K562 (cell line): ENCODE measurements around the gene SLC40A1. TPM values are rescaled to one million over a fixed set of nuclear protein-coding genes. Genes with fewer than 3 reads are reported as not detected.

Experiments
- HNRNPL ChIP-seq: fragments of 200-400 bp; formaldehyde crosslinking; IDR thresholded peaks from 2 replicates; pipeline ENCODE4 v1.6.1; 2017; ENCODE audit warnings: low read depth, mild to moderate bottlenecking, low read length
- MGA ChIP-seq: fragments of 450-650 bp; IDR thresholded peaks from 2 replicates; pipeline ENCODE4 v1.6.1; 2016; ENCODE audit warnings: mild to moderate bottlenecking, moderate library complexity
- MYC ChIP-seq, 2 experiments: fragments of 250-450 bp in 1 of 2; sonication (Bioruptor Pico) in 1 of 2; IDR thresholded peaks; 2 replicates each; pipeline versions ENCODE4 v1.5.1 to v1.6.1; 2012 to 2021; ENCODE audit warnings: low read depth in 2 of 2, borderline replicate concordance in 1 of 2, improper control_type of control experiment in 1 of 2, low read length in 1 of 2, mild to moderate bottlenecking in 1 of 2, moderate library complexity in 1 of 2
- TRIM25 ChIP-seq: fragments of 450-650 bp; IDR thresholded peaks from 2 replicates; pipeline ENCODE4 v1.7.0; 2016; ENCODE audit warnings: borderline replicate concordance
- USF1 ChIP-seq: sonication (generic); formaldehyde crosslinking; IDR thresholded peaks from 2 replicates; pipeline ENCODE4 v1.9.0; 2022; ENCODE audit warnings: mild to moderate bottlenecking, missing genetic modification reagents
- VEZF1 ChIP-seq: fragments of 200-800 bp; sonication (Bioruptor generic); IDR thresholded peaks from 2 replicates; pipeline ENCODE4 v1.6.1; 2017; ENCODE audit warnings: missing genetic modification characterization, missing compliant biosample characterization
- ZNF121 ChIP-seq: sonication (generic); formaldehyde crosslinking; conservative IDR thresholded peaks from 2 replicates; pipeline ENCODE4 v1.8.0; 2022; ENCODE audit warnings: missing genetic modification reagents
- ZNF699 ChIP-seq: fragments of 250-450 bp; sonication (Bioruptor Pico); IDR thresholded peaks from 2 replicates; pipeline ENCODE4 v1.8.0; 2021; ENCODE audit warnings: mild to moderate bottlenecking, moderate library complexity; ENCODE audit not compliant: insufficient replicate concordance
- ZNF740 ChIP-seq, 3 experiments: fragments of 200-800 bp in 1 of 3; sonication (Bioruptor generic) in 1 of 3; sonication (generic) in 1 of 3; formaldehyde crosslinking in 1 of 3; IDR thresholded peaks; 2 replicates each; pipeline versions ENCODE4 v1.6.1 to v1.8.0; 2016 to 2022; ENCODE audit warnings: mild to moderate bottlenecking in 2 of 3, missing compliant biosample characterization in 2 of 3, missing genetic modification characterization in 2 of 3, missing genetic modification reagents in 1 of 3
- polyA plus RNA-seq, 8 experiments: library from polyadenylated mRNA; depleted of rRNA in 4 of 8; stranded (reverse) in 5 of 8; unstranded in 3 of 8; fragments of >200 nt; fragmentation: Nextera tagmentation in 2 of 8; fragmentation: Illumina TruSeq in 1 of 8; extraction: Ambion mirVana in 2 of 8; extraction: Trizol in 1 of 8; gene quantifications; 2 replicates each; pipeline versions ENCODE4 v1.2.1 to v1.2.3, GENCODE V29; 2011 to 2014; ENCODE audit warnings: inconsistent platforms in 1 of 8, missing spikeins in 1 of 8
- total RNA-seq, 7 experiments: library from RNA; depleted of rRNA in 6 of 7; stranded (reverse); fragments of >200 nt in 6 of 7; fragmentation: Illumina TruSeq in 2 of 7; extraction: Trizol in 2 of 7; gene quantifications; 2 replicates each; pipeline versions ENCODE4 v1.2.1 to v1.2.3, GENCODE V29; 2011 to 2021; ENCODE audit warnings: low replicate concordance in 1 of 7

Gene SLC40A1
- total and polyA plus RNA-seq, 9 of the 15 experiments (the other 6 are each of a cell fraction or from before 2014, with no cell fraction given): 42.2 to 95.9 (median 54.9) TPM

- no peak for TF ChIP-seq USF1
- no peak for TF ChIP-seq MYC (IDR thresholded peaks at IDR 0.05; ENCODE audit: low read depth, low read length)
- no peak for TF ChIP-seq MYC (CRISPR knock-in tag; IDR thresholded peaks at IDR 0.05; ENCODE audit: borderline replicate concordance, low read depth)
- no peak for TF ChIP-seq TRIM25
- TF ChIP-seq ZNF121: no peak
- TF ChIP-seq MGA: no peak; the same call in none of the 2 replicates
- no peak for TF ChIP-seq ZNF699 (CRISPR knock-in tag)
- no peak for TF ChIP-seq HNRNPL
- TF ChIP-seq ZNF740 (CRISPR knock-in tag; IDR thresholded peaks at IDR 0.05): no peak
- no peak for TF ChIP-seq ZNF740 (tag; IDR thresholded peaks at IDR 0.05)
- no peak for TF ChIP-seq VEZF1 (CRISPR knock-in tag)
These were observed 340 bp downstream of the SLC40A1 start (continued) for GRCh38 chr2:189580241-189580651.
